HG03045 (cell line): Measurements from ENCODE around the gene IL33.

Experiments used
- ATAC-seq: cut with Tn5 transposase; IDR thresholded peaks from one replicate; pipeline ENCODE4 v1.9.1; 2021; ENCODE audit warnings: mild to moderate bottlenecking, moderate library complexity; ENCODE audit not compliant: unreplicated experiment

The IL33 gene

GRCh38 chr9:6216002-6216401 lies 395 bp downstream of the IL33 start:
- ATAC-seq = no peak

GRCh38 chr9:6216951-6217350 lies 1.3 kb downstream of the IL33 start:
- no peak for ATAC-seq

GRCh38 chr9:6218099-6218502 lies 2.5 kb downstream of the IL33 start:
- no peak for ATAC-seq

GRCh38 chr9:6219040-6219439 lies 3.4 kb downstream of the IL33 start:
- ATAC-seq = no peak

DNA sequence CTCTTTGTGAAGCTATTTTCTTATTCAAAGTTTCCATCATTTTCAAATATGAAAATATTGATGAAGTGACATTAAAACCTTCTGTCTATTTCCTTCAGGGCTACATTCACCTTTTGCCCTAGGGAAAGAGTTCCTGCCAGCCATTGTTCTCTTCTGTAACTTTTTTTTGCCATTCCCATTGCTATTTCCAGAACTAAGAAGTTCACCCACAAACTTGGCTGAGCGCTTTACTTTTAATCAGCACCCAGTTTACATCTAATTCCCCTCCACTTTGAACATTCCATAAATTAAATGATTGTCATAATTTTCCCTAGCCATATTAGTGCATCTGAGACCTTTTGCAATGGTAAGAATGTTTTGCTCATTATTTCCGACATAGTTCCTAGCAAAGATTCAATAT lies 4.4 kb downstream of the IL33 start:
- ATAC-seq = no peak

GRCh38 chr9:6224393-6225154 lies 9.0 kb downstream of the IL33 start:
- ATAC-seq = no peak

DNA sequence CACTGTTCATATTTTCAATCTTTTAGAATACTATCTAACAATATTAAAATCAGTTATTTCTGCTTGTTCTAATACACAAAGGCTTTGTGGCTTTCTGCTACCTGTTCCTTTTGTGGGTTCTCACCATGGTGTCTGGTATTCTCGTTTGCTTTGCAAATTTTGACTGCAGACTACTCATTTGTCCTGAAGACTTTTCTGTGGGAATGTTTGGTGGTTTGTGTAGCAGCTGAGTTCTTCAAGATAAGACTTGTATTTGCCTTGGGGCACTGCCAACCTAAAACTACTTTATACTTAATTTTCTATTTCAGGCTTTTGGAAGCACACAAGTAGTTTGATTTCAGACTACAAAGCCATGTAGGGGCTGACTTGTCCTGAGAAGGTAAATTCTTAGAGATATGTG lies 11.1 kb downstream of the IL33 start:
- no peak for ATAC-seq

DNA sequence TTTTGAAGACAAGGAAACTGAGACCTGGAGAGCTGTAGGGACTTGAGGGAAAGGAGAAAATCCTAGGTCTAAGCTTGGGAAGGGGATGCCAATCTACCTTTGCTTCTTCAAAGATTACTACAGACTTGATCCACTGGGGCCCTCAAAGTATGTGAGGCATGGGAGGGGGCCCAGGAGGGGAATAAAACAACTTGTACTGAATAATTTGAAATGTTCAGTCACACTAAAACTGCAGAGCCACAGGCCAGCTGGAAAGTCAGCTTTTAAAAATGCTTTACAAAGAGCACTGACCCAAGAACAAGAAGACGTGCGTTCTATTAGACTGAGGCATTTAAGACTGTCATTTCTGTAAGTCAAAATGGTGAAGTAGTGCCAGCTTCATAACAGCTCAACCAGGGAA lies 13.6 kb downstream of the IL33 start:
- ATAC-seq = no peak

DNA sequence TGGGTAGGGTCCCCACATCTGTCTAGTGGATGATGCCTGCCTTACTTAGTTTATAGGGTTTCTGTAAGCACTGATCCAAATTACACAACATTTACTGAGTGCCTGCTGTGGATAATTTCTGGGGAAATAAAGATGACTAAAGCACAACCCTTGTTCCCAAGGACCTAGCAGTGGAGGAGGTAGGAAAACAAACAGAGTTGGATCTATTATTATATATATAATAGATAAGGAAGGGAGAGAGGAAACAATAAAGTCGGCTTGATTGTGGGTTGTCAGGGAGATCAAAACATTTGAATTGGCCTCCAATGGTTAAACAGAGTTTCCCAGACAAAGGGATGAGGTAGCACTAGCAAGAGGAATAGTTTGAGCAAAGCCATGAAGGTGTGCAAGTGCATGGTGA lies 14.0 kb downstream of the IL33 start:
- ATAC-seq = no peak

GRCh38 chr9:6230037-6230780 lies 14.6 kb downstream of the IL33 start:
- ATAC-seq = no peak

- no peak for ATAC-seq
These were observed 16.8 kb downstream of the IL33 start for GRCh38 chr9:6232336-6232945.

DNA sequence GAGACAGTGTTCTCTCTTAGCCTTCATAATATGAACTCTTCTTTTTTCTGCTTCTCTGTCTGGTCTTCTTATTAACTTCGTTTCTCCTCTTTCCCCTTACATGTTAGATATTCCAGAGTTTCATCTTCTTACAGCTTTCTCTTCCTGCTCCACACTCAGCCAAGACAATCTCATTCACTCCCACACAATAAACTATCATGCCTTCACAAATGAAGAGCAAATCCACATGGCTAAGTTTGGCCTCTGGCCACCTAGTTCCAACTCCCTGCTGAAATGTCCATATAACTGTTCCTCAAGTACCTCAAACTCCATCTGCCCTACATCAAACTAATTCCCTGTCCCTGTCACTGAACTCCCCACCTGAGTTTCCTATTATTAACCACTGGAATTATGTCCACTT lies 18.4 kb downstream of the IL33 start:
- no peak for ATAC-seq

- no peak for ATAC-seq
These were observed 21.7 kb downstream of the IL33 start for GRCh38 chr9:6237267-6237666.

DNA sequence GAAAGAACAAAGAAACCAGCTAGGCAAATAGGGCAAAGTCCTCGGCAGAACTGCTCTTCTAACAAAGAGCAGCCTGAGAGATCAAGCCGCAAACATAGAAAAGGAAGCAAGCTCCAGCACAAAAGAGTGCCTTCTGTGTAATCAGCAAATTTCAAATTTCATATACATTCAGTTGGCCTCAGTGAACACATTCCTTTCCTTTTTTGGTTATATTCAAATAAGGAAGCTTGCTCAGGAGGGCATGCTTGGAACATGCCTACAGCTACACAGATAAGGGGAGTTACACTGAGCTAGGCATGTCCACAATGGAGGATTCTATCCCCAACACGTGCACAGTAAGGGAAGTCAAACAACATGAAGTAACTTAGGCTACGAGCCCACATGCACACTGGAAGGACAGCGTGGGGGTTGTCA lies 23.4 kb downstream of the IL33 start:
- no peak for ATAC-seq

GRCh38 chr9:6239694-6240093 lies 24.1 kb downstream of the IL33 start:
- ATAC-seq = no peak

- ATAC-seq = peak; percentile 93
These were observed 28.1 kb downstream of the IL33 start for GRCh38 chr9:6243746-6244145.

GRCh38 chr9:6247266-6247665 lies 31.7 kb downstream of the IL33 start:
- ATAC-seq = no peak

- ATAC-seq = no peak
These were observed 53.3 kb downstream of the IL33 start for GRCh38 chr9:6268826-6269397.

DNA sequence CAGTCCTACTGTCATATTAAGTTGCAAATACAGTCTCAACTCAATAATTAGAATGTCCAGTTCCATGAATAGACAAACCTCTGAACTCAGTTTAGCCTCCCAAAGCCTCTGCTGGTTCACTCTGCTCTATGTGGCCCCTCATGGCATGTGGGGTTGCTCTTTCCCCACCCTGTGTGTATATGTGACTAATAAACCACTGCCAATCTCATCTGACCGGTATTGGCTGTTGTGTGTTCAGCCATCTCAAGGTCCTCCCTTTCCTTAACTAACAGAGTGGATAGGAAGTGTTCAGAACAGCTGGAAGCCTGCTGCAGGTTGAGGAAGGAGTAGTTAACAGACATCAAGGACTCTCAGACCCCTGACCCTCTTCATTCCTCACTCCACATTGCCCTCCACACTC lies 55.3 kb downstream of the IL33 start:
- ATAC-seq = no peak

DNA sequence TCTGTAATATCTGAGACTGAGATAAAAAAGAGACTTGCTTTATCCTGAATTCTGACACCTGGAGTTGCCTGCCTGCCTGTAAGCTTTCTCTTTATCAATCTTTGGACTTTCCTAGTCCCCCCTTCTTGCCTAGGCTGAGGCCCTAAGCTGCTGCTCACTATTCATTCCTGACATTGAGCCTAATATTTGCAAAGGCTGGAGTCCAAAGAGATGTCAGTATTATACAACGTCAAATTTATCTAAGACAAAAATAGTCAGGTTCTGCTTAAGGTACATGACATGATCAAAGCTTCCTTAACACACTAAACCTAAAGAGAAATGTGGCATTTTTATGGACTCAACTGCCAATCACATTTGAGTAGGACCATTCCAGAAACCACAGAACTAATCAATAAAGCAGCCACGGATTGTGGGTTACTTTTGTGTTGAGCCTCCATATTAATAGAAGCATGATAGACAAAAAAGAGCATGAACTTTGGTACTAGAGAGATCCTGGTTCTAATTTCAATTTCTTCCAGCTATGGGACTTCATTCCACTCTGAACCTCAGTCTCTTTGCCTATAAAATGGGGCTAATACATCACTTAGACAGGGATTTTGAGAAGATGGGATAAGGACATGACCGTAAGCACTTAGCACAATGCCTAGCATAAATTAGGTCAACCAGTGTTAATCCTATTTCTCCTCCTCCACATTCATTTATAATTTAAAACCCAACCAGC lies 56.1 kb downstream of the IL33 start:
- no peak for ATAC-seq

GRCh38 chr9:6272229-6272598 lies 56.6 kb downstream of the IL33 start:
- no peak for ATAC-seq
